Ecto neural progenitor cell (in vitro differentiated cells): ENCODE measurements around the gene GNPTAB.

ENCODE experiments used
- DNase-seq: peaks from one replicate; pipeline ENCODE4 v3.0.0-alpha.2; 2018; ENCODE audit warnings: low spot score

The GNPTAB gene

DNA sequence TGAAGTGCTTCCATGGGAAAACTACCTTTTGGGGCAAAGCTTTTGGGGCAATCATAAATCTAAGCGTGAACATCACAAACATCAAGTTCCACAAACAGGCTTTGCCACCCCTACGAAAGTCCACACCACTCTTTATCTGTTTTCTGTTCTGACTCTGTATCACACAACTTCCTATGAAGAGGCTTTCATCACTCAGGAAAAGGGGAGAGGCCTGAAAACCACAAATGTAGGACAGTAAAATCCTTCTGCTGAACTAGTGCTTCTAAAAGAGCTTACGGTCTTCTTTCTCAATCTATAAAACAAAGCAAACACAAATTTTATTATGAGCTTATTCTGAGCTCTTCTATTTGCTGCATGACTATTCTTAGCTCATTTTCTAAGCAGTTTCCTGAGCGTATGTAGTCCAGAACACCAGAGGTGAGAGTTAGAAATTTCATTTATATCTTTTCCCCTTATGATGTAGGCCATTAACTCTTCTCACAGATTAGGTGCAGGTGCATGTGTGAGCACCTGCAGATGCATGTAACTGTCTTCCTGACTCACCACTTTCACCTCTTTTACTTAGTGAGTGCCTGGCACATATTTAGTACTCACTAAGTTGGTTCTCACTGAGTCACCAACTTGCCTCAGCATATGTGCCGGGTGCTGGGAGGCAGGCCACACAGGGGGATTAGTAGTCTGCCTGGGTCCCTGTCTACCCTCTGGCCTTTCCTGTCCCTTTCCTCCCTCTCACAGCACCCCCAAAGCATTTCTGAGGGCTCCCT, 58.6 kb downstream of the GNPTAB start:
- DNase-seq = no peak

DNA sequence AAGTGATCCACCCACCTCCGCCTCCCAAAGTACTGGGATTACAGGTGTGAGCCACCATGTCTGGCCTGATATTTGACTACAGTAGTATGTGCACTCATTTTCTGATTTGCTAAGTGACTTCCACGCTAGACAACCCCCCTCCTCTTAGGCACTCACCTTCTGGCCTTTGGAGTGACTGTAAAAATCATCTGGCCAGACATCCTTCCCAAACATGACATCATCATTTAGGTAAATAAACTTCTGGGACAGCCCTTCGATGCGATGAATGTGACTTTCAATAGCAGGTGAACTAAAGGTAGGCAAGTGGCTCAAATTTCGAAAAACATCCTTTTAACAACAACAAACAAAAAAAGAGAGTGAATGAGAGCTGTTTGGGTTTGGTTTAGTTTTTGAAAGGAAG, 60.9 kb downstream of the GNPTAB start:
- no peak for DNase-seq

DNA sequence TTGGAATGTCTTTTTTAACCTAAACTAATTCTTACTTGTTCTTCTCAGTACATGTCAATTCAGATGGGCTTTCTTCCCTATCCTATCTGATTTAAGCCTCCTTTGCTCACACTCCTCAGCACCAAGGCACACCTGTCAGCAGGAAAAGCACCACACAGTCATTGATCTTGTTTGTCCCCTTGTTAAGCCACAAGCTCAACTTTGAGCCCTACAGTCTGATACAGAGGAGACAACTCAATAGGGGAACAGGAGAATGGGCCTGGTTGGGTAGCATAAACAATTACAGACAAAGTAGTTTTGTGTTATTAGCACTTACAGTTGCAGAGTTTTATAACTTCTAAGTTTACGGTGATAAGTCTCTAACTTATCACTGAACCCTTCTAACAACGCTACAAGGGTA, 62.0 kb downstream of the GNPTAB start:
- no peak for DNase-seq

DNA sequence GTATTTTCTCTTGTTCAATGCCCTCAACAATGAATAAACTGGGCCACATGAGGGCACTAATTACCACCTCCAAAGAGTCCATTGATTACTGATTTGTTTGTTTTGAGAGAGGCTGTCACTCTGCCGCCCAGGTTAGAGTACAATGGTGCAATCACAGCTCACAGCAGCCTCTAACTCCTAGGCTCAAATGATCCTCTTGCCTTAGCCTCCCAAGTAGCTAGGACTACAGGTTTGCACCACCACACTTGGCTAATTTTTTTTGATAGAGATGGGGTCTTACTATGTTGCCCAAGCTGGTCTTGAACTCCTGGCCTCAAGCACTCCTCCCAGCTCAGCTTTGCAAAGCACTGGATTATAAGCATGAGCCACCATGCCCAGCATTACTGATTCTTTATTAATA, 63.2 kb downstream of the GNPTAB start:
- no peak for DNase-seq

DNA sequence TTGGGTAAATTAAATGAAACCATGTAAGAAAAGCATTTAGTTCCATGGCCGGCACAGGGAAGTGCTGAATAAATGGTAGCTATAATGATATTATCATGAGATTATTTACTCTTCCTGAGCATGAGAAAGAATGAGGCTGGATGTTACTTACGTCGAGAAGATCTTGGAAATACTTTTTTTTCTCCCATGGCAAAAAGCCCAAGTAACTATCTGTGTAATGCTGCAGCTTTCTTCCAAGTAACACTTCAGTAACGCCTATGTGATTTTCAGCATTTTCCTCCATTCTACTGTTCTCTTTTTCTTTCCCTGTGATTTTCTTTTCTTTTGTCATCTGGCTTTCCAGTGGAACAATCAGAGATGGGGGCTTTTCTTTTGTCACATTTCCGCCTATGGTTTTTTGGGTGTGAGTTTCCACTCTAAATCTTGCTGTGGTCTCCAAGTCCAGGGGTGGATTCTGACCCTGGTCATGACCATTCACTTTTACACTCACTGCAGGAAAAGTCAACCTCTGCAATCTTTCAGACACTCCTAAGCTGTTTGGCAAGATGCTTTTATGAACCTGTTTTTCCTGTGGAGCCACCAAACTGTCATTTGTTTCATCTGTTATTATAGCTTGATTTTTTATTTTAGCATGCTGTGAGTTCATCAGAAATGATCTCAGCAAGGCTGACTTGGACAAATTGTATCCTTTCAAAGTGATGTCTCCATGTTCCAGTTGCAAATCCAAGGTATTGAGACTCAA, 66.5 kb downstream of the GNPTAB start:
- no peak for DNase-seq

DNA sequence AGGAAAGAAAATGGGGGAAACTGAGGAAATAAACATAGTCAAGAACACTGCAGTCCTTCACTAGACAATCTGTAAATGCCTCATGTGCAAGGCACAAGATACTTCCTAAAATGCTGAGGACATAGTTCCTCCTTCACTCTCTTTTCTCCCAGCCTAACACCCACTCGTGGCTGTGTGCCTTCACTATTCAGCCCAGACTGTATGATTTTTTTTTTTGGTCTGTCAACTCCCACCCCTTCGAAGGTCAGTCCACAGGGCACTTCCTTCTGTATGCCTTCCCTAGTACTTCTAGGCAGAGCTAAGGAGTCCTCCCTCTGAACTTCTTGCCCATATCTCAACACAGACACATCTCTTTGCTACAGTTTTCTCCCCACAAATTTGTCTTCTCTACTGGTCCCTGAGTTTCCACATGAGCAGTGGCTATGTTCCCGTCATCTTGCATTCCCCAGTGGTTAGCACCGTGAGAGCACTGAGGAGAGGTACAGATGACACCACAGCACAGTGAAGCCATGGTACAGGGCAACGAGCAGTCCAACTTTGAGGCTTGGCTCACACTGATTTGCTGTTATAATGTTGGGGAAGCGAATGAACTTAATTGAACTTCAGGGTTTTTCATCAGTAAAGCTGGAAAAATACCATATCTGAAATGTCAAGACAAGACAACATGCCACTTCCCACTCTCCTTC, 67.4 kb downstream of the GNPTAB start:
- no peak for DNase-seq

DNA sequence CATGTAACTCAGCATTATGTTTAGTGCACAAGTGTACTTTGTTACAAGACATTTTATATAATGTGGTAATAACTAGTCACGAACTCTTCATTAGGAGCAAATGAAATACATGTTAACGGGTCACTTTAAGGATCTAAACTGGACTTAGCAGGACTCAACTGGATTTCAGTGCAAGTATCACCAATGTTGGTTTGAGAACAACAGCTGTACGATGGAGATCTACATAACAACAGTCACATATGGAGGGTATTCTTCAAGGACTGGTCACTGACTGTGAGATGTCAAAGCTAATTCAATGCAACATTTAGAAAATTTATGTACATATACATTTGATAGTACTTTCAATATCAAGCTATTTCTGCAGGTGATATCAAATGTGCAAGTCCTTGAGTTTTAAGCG, 69.0 kb downstream of the GNPTAB start:
- DNase-seq = no peak

DNA sequence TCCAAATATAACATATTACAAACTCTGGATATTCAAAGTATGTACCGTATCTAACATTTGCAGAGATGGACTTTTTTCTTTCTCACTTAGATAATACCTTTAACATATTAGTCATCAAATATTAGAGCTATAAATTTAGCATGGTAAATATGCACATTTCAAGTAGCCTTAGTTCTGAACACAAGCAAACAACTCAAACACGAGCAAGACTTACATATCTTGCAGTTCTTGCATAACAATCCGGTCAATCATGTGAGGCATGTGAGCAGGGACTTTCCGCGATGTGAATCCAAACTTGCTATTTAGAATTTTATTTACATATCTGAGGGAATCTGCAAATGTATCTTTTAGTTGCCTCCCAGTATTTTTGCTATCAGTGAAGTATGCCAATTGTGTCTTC, 69.4 kb downstream of the GNPTAB start:
- no peak for DNase-seq

DNA sequence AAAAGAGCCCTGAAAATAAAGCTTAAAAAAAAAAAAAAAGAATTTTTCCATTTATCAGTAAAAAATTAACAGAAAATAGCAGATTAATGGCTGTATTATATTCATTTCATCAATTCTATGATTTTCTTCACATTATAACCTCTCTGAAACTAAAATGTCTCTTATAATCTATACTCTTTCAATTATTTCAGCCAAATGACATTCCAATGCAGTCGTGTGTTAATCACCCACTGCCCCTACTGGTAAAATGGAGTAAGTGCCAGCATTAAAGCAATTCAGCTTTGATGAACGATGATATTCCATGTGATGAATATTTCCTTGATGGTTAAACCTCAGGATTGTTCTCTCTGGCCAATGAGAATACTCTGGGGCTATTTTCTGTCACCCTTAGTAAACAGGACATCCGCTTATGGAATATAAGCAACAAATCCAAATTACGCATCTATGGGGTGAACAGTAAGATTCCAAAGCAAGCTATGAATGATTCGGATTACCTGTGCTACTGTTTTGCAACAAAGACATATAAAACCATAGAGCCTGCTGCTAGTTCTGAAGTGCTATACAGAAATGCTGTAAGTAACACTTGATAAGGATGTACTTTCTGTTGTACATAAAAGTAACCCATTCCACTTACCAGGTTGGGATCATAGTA, 71.2 kb downstream of the GNPTAB start:
- no peak for DNase-seq

DNA sequence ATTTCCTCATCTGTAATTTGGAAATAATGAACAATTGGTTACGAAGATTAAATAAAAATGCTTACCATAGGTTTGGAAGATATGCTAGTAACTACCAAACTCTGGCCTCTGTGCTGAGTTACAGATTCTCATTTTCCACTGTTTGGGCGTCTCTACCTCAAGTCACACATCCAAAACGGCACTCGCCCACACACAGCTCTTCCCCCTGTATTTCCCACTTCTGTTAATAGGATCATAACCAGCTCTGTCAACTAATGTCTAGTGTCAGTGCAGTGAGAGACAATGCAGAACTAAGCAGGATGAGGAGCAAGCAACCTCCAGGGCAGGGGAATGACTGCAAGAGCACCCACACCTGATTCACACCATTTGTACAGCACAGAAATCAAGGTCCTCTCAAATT, 80.6 kb downstream of the GNPTAB start:
- no peak for DNase-seq

DNA sequence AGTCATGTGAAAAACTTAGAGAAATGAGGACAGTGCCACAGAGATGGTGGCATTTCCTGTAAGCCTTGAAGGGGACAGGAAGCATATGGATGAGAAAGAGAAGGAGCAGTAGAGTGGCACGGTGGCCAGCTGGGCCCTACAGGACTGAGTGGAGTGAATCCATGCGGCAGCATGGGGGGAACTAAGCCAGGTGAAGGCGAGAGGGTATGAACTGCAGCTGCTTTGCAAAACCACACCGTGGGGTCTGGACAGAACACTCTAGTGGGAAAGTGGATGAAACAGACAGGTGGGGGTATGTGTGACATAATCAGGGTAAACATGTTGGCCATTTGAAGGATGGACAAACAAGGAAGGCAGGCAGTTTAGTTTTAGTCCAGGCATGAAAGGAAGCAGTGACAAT, 81.1 kb downstream of the GNPTAB start:
- no peak for DNase-seq

DNA sequence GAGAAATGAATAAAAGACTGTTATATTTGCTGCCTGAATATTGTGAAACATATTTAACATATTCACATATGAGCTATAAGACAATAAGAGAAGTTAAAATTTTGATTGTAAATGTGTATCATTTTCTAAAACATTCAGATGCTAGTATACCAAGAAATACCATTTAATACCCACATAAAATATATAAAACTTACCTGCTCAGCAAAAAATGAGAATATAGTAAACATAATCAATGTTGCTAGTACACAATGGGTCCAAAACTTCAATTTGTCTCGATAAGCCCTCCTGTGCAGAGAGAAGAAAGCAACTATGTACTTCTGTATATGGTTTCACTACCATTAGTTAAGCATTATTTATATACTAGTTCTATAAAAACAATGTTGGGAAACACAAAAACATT, 81.9 kb downstream of the GNPTAB start:
- DNase-seq = no peak

DNA sequence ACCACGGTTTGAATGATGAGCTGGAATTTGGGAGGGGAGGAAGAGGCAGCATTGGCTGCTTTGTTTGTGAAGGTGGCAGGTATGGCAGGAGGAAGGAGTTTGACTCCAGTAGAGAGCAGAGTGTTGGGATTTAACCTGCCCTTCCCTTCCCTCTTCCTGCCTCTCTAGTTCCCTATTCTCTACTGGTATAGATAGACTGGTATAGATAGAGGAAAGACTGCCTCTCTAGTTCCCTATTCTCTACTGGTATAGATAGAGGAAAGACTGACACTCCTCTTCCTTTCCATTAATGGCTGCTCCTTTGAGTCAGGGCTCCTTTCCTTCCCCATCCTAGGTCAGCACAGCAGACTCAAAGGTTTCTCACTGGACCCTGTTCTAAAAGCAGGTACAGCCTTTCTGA, 83.1 kb downstream of the GNPTAB start:
- DNase-seq = no peak

DNA sequence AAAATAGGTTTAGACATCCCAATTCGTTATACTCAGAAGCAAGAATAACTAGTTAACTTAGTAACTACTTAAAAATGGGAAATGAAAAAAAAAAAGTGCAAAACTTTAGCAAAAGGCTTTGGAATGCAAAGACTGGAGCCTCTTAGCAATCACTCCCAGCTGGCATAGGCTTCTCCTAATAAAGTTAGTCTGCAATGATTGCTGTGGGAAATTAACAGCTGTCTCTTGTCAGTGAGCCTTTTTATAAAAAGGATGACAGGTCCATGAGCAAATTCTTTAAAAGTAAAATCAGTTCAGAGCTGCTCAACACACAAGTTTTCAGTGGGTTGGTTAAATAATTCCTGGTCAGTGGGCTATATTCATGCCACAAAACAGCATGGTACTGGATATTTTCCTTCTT, 84.1 kb downstream of the GNPTAB start:
- DNase-seq = no peak

DNA sequence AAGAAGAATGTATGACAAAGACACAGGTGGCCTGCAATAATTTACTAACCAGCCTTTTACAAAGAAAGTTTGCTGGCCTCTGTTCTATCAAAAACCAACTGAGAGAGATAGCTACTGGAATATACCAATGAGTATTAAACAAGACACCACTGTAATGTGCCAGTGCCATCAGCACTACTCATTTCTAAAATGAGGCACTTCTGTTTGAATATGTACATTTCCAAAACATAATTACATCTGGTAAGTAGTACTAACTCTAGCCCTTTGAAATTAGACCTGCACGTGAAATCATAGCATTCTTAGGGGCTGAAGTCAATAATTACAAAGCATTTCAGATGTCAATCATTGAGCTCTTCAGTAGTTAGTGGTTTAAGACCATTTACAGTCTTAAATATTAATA, 84.6 kb downstream of the GNPTAB start:
- no peak for DNase-seq

DNA sequence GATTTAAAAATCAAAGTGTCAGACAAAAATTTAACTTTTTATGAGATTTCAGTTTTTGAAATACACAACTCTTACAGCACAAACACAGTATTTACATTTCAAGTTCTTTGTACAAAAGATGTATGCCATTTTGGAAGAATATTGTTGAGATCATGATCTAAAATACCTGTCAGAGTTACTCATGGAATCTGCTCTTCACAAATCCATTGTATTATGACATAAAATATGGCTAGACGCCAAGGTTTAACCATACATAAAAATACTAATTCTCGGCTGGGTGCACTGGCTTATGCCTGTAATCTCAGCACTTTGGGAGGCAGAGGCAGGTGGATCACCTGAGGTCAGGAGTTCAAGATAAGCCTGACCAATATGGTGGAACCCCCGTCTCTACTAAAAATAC, 85.3 kb downstream of the GNPTAB start:
- DNase-seq = no peak

DNA sequence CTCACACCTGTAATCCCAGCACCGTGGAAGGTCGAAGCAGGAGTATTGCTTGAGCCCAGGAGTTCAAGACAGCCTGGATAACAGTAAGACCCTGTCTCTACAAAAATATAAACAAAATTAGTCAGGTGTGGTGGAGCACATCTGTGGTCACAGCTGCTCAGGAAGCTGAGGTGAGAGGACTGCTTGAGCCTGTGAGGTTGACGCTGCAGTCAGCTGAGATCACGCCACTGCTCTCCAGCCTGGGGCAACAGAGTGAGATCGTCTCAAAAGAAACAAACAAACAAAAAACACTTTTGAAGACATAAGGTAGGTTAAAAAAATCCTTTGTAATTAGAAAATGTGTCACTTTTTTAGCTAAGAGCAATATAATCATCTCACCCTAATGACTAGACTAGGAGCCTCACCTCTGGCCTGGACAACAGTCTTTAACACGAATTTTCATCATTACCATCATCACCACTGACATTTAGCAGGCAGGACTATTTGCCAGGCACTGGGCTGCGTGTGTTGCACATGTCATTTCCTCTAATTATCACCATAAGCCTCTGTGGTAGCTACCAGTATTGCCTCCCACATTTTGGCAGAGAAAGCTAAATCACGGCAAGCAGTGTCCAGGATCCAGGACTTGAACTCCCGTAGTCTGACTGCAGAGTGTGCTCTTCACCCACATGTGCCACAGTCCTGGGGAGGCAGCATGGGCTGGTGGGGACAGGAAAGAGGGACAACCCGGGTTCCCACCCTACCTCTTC, 86.9 kb downstream of the GNPTAB start:
- no peak for DNase-seq

DNA sequence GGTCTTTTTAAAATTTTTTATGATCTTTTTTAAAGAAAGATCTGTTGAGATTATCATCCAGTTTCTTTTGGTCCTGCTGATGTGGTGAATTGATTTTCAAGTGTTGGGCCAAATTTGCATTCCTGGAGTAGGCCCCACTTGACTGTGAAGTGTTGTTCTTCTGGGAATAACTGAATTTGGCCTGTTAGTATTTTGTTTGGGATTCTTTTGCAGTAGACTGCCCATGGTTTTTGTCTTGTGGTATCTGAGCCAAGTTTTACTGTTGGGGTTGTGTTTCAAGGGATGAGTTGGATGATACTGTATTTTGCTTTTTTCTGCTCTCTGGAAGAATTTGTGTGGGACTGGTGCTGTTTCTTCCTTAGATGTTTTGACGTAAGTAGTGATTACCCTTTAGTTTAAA, 87.5 kb downstream of the GNPTAB start:
- DNase-seq = no peak

DNA sequence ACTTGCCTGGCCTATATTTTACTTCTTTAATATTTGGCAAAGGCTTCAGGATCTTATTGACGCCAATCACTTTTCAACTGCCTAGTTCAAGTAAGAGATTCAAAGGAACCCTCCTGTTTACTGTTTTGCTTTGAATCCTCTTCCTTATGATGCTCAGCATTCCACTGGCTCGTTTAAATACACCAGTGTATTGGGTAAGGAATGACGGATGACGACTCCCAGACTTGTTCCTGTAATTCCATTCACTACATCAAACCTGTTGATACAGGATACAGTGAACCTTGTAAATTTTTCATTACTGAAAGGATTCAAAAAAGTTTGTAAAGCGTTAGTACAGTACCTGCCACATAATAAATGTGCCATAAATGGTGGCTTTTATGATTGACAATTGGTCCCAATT, 89.8 kb downstream of the GNPTAB start:
- no peak for DNase-seq

DNA sequence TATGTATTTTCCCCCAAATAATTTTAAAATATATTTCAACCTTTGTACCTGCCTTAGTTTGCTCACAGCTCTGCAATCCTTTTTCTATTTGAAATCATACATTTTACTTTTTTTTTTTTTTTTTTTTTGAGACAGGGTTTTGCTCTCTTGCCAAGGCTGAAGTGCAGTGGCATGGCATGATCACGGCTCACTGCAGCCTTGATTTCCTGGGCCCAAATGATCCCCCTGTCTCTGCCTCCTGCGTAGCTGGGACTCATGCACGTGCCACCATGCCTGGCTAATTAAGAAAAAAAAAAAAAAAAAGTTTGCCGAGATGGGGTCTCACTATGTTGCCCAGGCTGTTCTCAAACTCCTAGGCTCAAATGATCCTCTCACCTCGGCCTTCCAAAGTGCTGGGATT, 90.2 kb downstream of the GNPTAB start:
- no peak for DNase-seq

DNA sequence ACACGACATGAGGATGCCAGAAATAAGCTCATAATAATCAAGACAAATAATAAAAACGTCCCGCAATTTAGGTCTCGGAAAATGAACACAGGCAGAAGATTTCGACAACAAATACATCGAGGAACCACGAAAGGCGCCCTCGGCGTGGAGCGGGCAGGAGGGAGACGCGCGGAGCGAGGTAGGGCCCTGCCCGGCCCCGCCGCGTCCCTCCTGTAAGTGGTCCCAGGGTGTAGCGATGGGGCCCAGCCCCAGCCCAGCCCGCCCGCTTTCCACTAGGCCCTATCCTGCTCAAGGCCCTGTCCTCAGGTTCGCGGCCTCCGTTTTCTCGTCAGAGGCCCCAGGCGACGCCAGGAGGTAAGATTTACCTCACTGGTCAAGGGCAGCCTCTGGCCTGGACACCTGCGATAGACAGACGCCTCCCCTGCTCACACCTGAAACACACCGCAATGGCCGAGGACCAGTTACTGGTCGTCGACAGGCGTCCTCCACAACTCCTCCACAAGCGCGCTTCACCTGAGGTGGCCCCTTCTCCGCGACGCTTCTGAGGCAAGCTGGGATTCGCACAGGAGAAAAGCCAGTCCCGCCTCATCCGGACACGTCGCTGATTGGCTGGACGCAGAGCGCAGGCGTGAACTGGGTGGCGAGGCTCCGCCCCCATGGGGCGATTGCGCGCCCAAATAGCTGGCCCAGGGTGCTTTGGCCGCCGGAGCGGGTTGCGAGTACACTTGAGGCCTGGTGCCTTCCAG, 91.7 kb downstream of the GNPTAB start, which contains the start of gene SYCP3:
SYCP3 (minus strand) TSS at position 543 of the 746 bp plus-strand sequence. CDS start 1,527 bp downstream, outside the sequence.
- DNase-seq = no peak
